HUES6 (cell line): ENCODE data around the gene SYDE1.
"Not testable (repeated sequence)": the region's sequence is repeated elsewhere in the genome, so short reads cannot be mapped to it uniquely, and the experiment has no call there.

Source experiments
- H3K27ac ChIP-seq: 2 replicates; pipeline ENCODE4 v1.7.0; 2013; ENCODE audit warnings: low read depth, mild to moderate bottlenecking, low read length, inconsistent platforms
- H3K27me3 ChIP-seq: 2 replicates; pipeline ENCODE4 v1.6.1; 2013; ENCODE audit warnings: low read length; ENCODE audit not compliant: control insufficient read depth, insufficient read depth
- H3K36me3 ChIP-seq: 2 replicates; pipeline ENCODE4 v1.6.1; 2013; ENCODE audit warnings: low read length; ENCODE audit not compliant: control insufficient read depth, insufficient read depth
- H3K4me1 ChIP-seq: 2 replicates; pipeline ENCODE4 v1.6.1; 2013; ENCODE audit warnings: low read length; ENCODE audit not compliant: control insufficient read depth, insufficient read depth
- H3K4me3 ChIP-seq: 2 replicates; pipeline ENCODE4 v1.5.1; 2013; ENCODE audit warnings: low read depth, low read length
- H3K9ac ChIP-seq: one replicate; pipeline ENCODE4 v1.6.1; 2013; ENCODE audit warnings: mild to moderate bottlenecking, low read length
- H3K9me3 ChIP-seq: 2 replicates; pipeline ENCODE4 v1.6.1; 2013; ENCODE audit warnings: low read depth, low read length; ENCODE audit not compliant: control insufficient read depth, insufficient read depth

Gene SYDE1

GRCh38 chr19:15091918-15092753 is 15.1 kb upstream of the SYDE1 start:
- no peak overlapping the region for H3K9ac ChIP-seq
- no peak overlapping the region for H3K4me3 ChIP-seq
- no peaks in the 10 kb centered on the region for H3K4me1 ChIP-seq
- no peaks in the 10 kb centered on the region for H3K9me3 ChIP-seq
- H3K27me3 ChIP-seq: peaks cover 21% of the 10 kb centered on the region
- no peaks in the 10 kb centered on the region for H3K36me3 ChIP-seq
- H3K27ac ChIP-seq: no peak overlapping the region

- no peaks in the 10 kb centered on the region for H3K4me1 ChIP-seq
- H3K27ac ChIP-seq: no peak overlapping the region
- peaks cover 12% of the 10 kb centered on the region; the same call in 1 of the 2 replicates for H3K27me3 ChIP-seq
- no peak overlapping the region for H3K4me3 ChIP-seq
- H3K9me3 ChIP-seq: no peaks in the 10 kb centered on the region
- H3K9ac ChIP-seq: no peak overlapping the region
- H3K36me3 ChIP-seq: no peaks in the 10 kb centered on the region
Measured at GRCh38 chr19:15093001-15093400, 14.2 kb upstream of the SYDE1 start.

GRCh38 chr19:15096223-15096622 is 11.0 kb upstream of the SYDE1 start:
- Histone ChIP-seq H3K4me3 (no peak overlapping the region), H3K9ac (no peak overlapping the region), H3K27me3 (no peaks in the 10 kb centered on the region), H3K27ac (no peak overlapping the region), H3K36me3 (no peaks in the 10 kb centered on the region), H3K4me1 (no peaks in the 10 kb centered on the region), H3K9me3 (no peaks in the 10 kb centered on the region)

- H3K9me3 ChIP-seq, H3K4me3 ChIP-seq, H3K9ac ChIP-seq, H3K27ac ChIP-seq, H3K36me3 ChIP-seq, H3K27me3 ChIP-seq, H3K4me1 ChIP-seq: not testable (repeated sequence)
Measured at GRCh38 chr19:15097980-15098379, 9.2 kb upstream of the SYDE1 start.

- H3K9me3 ChIP-seq: peaks cover 2% of the 10 kb centered on the region; the same call in 1 of the 2 replicates
- no peaks in the 10 kb centered on the region for H3K36me3 ChIP-seq
- H3K4me1 ChIP-seq: no peaks in the 10 kb centered on the region
- H3K27ac ChIP-seq: no peak overlapping the region
- no peaks in the 10 kb centered on the region for H3K27me3 ChIP-seq
- no peak overlapping the region for H3K9ac ChIP-seq
- no peak overlapping the region for H3K4me3 ChIP-seq
Measured at GRCh38 chr19:15098460-15098859, 8.7 kb upstream of the SYDE1 start.

- H3K9ac ChIP-seq: no peak overlapping the region
- no peaks in the 10 kb centered on the region for H3K27me3 ChIP-seq
- no peaks in the 10 kb centered on the region for H3K36me3 ChIP-seq
- H3K9me3 ChIP-seq: peaks cover 7% of the 10 kb centered on the region; the same call in 1 of the 2 replicates
- no peaks in the 10 kb centered on the region for H3K4me1 ChIP-seq
- H3K4me3 ChIP-seq: no peak overlapping the region
- H3K27ac ChIP-seq: no peak overlapping the region
Measured at GRCh38 chr19:15099017-15099582, 8.1 kb upstream of the SYDE1 start.

GRCh38 chr19:15101479-15102082 is 5.6 kb upstream of the SYDE1 start:
- Histone ChIP-seq H3K4me3 (no peak overlapping the region), H3K4me1 (no peaks in the 10 kb centered on the region), H3K9ac (no peak overlapping the region), H3K36me3 (no peaks in the 10 kb centered on the region), H3K27me3 (no peaks in the 10 kb centered on the region), H3K9me3 (peaks cover 15% of the 10 kb centered on the region), H3K27ac (no peak overlapping the region)

- Histone ChIP-seq H3K4me3 (no peak overlapping the region), H3K9ac (no peak overlapping the region), H3K4me1 (peaks cover 8% of the 10 kb centered on the region), H3K36me3 (no peaks in the 10 kb centered on the region), H3K27ac (no peak overlapping the region), H3K9me3 (peaks cover 15% of the 10 kb centered on the region), H3K27me3 (no peaks in the 10 kb centered on the region)
Measured at GRCh38 chr19:15104003-15104402, 3.2 kb upstream of the SYDE1 start.

GRCh38 chr19:15104411-15104810 is 2.8 kb upstream of the SYDE1 start:
- no peaks in the 10 kb centered on the region; the same call in none of the 2 replicates for H3K36me3 ChIP-seq
- H3K4me3 ChIP-seq: no peak overlapping the region
- no peak overlapping the region for H3K27ac ChIP-seq
- no peak overlapping the region for H3K9ac ChIP-seq
- H3K27me3 ChIP-seq: no peaks in the 10 kb centered on the region
- peaks cover 8% of the 10 kb centered on the region for H3K4me1 ChIP-seq
- peaks cover 15% of the 10 kb centered on the region for H3K9me3 ChIP-seq

- peaks cover 8% of the 10 kb centered on the region for H3K4me1 ChIP-seq
- peaks cover 2% of the 10 kb centered on the region for H3K36me3 ChIP-seq
- no peak overlapping the region for H3K4me3 ChIP-seq
- H3K9me3 ChIP-seq: peaks cover 15% of the 10 kb centered on the region
- H3K27ac ChIP-seq: no peak overlapping the region
- H3K9ac ChIP-seq: no peak overlapping the region
- no peaks in the 10 kb centered on the region for H3K27me3 ChIP-seq
Measured at GRCh38 chr19:15105044-15105443, 2.2 kb upstream of the SYDE1 start.
